HG02852 (cell line): ENCODE results near the gene OR2T34.
"Not testable (repeated sequence)": the region's sequence is repeated elsewhere in the genome, so short reads cannot be mapped to it uniquely, and the experiment has no call there.

Experiments used
- ATAC-seq: cut with Tn5 transposase; IDR thresholded peaks from one replicate; pipeline ENCODE4 v1.9.1; 2021; ENCODE audit warnings: mild to moderate bottlenecking, moderate library complexity; ENCODE audit not compliant: unreplicated experiment

The OR2T34 gene

DNA sequence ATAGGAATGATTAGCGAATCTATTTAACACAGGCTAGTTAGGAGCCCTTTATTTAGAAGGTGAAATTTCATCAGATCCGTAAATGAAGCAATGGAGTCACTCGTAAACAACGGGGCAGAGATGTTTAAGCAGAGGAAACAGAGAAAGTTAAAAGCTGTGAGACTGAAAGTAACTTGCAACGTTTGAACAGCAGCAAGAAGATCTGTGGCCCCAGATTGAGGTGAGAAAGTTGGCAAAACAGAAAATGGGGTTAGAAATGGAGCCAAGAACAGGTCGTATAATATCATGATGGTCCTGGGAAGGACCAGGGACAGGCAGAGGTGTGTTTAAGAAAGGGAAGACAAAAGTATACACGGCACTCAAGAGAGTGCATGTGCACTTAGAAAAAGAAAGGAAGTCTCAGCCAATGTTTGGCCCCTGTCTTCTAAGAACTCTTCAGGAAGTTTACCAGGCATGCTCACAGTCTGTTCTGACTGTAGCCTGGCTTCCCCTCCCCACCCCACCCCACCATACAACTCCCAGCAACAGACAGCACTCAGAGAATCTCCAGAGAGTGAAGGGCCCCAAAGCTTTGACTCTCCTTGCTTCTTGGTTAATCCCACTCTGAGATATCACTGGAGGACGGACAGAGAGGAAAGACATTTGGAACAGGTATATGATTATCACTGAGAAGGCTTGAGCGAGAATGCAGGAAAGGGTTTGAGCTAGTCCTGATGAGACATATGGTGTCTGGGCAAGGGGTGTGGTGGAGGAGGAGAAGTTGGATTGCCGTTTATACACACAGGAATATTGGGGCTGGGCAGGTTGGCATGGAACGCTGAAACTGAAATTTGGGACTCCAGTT lies 8.8 kb downstream of the OR2T34 start:
- peak; percentile 80 for ATAC-seq

- ATAC-seq: not testable (repeated sequence)
Observed at GRCh38 chr1:248562672-248563071, 11.9 kb downstream of the OR2T34 start, which contains the start of gene OR2T29. TSS of gene OR2T29 (minus strand) at chr1:248562772. CDS start at chr1:248559491, 3,281 bp downstream.

DNA sequence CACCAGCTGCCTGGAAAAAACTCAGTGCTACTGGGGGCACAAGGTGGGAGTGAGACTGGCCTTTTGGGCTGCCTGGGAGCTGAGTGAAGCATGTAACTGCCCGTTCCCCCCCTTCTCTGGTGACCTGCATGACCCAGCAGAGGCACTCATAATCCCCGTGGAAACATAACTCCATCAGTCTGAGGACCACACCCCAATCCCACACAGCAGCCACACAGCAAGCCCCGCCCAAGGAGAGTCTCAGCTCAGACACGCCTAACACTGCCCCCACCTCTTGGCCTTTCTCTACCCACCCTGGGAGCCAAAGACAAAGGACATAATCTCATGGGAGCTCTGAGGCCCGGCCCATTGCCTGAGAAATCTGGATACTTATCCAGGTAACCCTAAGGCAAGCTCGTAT lies 23.5 kb downstream of the OR2T34 start:
- not testable (repeated sequence) for ATAC-seq

GRCh38 chr1:248547383-248547782 lies 27.2 kb downstream of the OR2T34 start:
- not testable (repeated sequence) for ATAC-seq

DNA sequence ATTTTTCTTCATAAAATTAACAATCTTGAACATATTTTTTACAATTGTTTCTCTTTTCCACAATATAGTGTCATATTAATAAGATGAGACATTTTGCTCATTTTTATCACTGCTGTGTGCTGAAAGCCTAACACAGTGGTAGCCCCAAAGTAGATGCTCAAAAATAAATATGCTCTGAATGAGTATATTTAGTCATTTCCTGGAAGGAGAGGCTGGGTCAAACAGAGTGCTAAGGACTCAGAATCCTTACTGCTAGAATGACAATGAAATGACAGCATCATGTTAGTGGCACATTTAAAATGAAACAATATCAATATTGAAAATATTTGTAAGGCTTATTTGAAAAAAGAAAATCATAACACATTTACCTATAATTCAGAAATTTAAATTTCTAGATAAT lies 37.1 kb downstream of the OR2T34 start:
- ATAC-seq: not testable (repeated sequence)
